ENCODE results near the gene CDH4.

Gene CDH4

GRCh38 chr20:61631751-61632150 lies 379.7 kb downstream of the CDH4 start:
- H3K4me3 ChIP-seq (replicated peaks in 1 of 2; ENCODE audit: low read depth in 2 of 2, low read length in 2 of 2) = no peak overlapping the region
- no peak for DNase-seq (ENCODE audit: low read depth in 2 of 2)
- TF ChIP-seq CTCF (IDR thresholded peaks at IDR 0.05; ENCODE audit: low read depth, low read length) = no peak

GRCh38 chr20:61633004-61633403 lies 380.9 kb downstream of the CDH4 start:
- TF ChIP-seq CTCF (IDR thresholded peaks at IDR 0.05; ENCODE audit: low read depth, low read length) = no peak
- H3K4me3 ChIP-seq (replicated peaks in 1 of 2; ENCODE audit: low read depth in 2 of 2, low read length in 2 of 2) = no peak overlapping the region
- DNase-seq (ENCODE audit: low read depth in 2 of 2) = no peak

GRCh38 chr20:61634376-61635145 lies 382.5 kb downstream of the CDH4 start:
- H3K4me3 ChIP-seq (replicated peaks in 1 of 2; ENCODE audit: low read depth in 2 of 2, low read length in 2 of 2) = no peak overlapping the region
- no peak for TF ChIP-seq CTCF (IDR thresholded peaks at IDR 0.05; ENCODE audit: low read depth, low read length)
- no peak for DNase-seq (ENCODE audit: low read depth in 2 of 2)

GRCh38 chr20:61635721-61636455 lies 383.8 kb downstream of the CDH4 start:
- no peak for DNase-seq (ENCODE audit: low read depth in 2 of 2)
- no peak overlapping the region for H3K4me3 ChIP-seq (replicated peaks in 1 of 2; ENCODE audit: low read depth in 2 of 2, low read length in 2 of 2)
- no peak for TF ChIP-seq CTCF (IDR thresholded peaks at IDR 0.05; ENCODE audit: low read depth, low read length)

GRCh38 chr20:61636531-61637116 lies 384.6 kb downstream of the CDH4 start:
- no peak overlapping the region for H3K4me3 ChIP-seq (replicated peaks in 1 of 2; ENCODE audit: low read depth in 2 of 2, low read length in 2 of 2)
- TF ChIP-seq CTCF (IDR thresholded peaks at IDR 0.05; ENCODE audit: low read depth, low read length) = no peak
- DNase-seq (ENCODE audit: low read depth in 2 of 2) = no peak

GRCh38 chr20:61638802-61639585 lies 386.9 kb downstream of the CDH4 start:
- no peak overlapping the region for H3K4me3 ChIP-seq (replicated peaks in 1 of 2; ENCODE audit: low read depth in 2 of 2, low read length in 2 of 2)
- no peak for TF ChIP-seq CTCF (IDR thresholded peaks at IDR 0.05; ENCODE audit: low read depth, low read length)
- peak in 1 of 2 donors; percentile 4 for DNase-seq (ENCODE audit: low read depth in 2 of 2)
